Epithelial cell of prostate (primary cell): ENCODE data around the gene CENPC.

Experiments used
- DNase-seq: peaks from one replicate; pipeline ENCODE4 v3.0.0-alpha.2; 2011; ENCODE audit warnings: low read depth, low spot score
- H3K27ac ChIP-seq: fragments of 450-650 bp; 2 replicates; pipeline ENCODE4 v1.5.1; 2017; ENCODE audit warnings: mild to moderate bottlenecking

The CENPC gene

GRCh38 chr4:67545199-67546003 is at the start of gene CENPC:
CENPC (minus strand) TSS chr4:67545503; CDS start chr4:67545355, 148 bp downstream.
- H3K27ac ChIP-seq: peak within 1 kb of the TSS; percentile 73
- peak; percentile 86 for DNase-seq

- DNase-seq: no peak
- no peak overlapping the region for H3K27ac ChIP-seq
These were observed 48.5 kb upstream of the CENPC start for GRCh38 chr4:67593741-67594175.

- DNase-seq: no peak
- no peak overlapping the region for H3K27ac ChIP-seq
These were observed 41.9 kb upstream of the CENPC start for GRCh38 chr4:67587156-67587555.

GRCh38 chr4:67584496-67584895 is 39.2 kb upstream of the CENPC start:
- DNase-seq: no peak
- H3K27ac ChIP-seq: no peak overlapping the region

- DNase-seq: no peak
- H3K27ac ChIP-seq: no peak overlapping the region
These were observed 36.6 kb upstream of the CENPC start for GRCh38 chr4:67581913-67582312.

- H3K27ac ChIP-seq: no peak overlapping the region
- DNase-seq: no peak
These were observed 36.0 kb upstream of the CENPC start for GRCh38 chr4:67581208-67581857.

GRCh38 chr4:67580577-67580976 is 35.3 kb upstream of the CENPC start:
- no peak overlapping the region for H3K27ac ChIP-seq
- DNase-seq: no peak

GRCh38 chr4:67576538-67576937 is 31.2 kb upstream of the CENPC start:
- no peak overlapping the region for H3K27ac ChIP-seq

GRCh38 chr4:67576059-67576466 is 30.8 kb upstream of the CENPC start:
- H3K27ac ChIP-seq: no peak overlapping the region

More at GRCh38 chr4:67576538-67576937, 31.2 kb upstream of the CENPC start:
- no peak for DNase-seq

GRCh38 chr4:67575232-67576058 is 30.1 kb upstream of the CENPC start:
- DNase-seq: no peak

More at GRCh38 chr4:67576059-67576466, 30.8 kb upstream of the CENPC start:
- DNase-seq: no peak

GRCh38 chr4:67573193-67573592 is 27.9 kb upstream of the CENPC start:
- no peak overlapping the region for H3K27ac ChIP-seq
- no peak for DNase-seq

More at GRCh38 chr4:67575232-67576058, 30.1 kb upstream of the CENPC start:
- H3K27ac ChIP-seq: no peak overlapping the region

GRCh38 chr4:67571975-67572374 is 26.7 kb upstream of the CENPC start:
- H3K27ac ChIP-seq: no peak overlapping the region
- DNase-seq: no peak

GRCh38 chr4:67570537-67570936 is 25.2 kb upstream of the CENPC start:
- no peak overlapping the region for H3K27ac ChIP-seq
- no peak for DNase-seq

GRCh38 chr4:67568820-67569219 is 23.5 kb upstream of the CENPC start:
- peak; percentile 41 for DNase-seq
- H3K27ac ChIP-seq: peak overlapping the region; percentile 21

GRCh38 chr4:67566335-67566734 is 21.0 kb upstream of the CENPC start:
- no peak for DNase-seq
- no peak overlapping the region for H3K27ac ChIP-seq

GRCh38 chr4:67565284-67565683 is 20.0 kb upstream of the CENPC start:
- H3K27ac ChIP-seq: no peak overlapping the region
- DNase-seq: no peak

- H3K27ac ChIP-seq: no peak within 1 kb of the TSS
- no peak for DNase-seq
These were observed 13.2 kb upstream of the CENPC start, which contains the start of gene STAP1 for GRCh38 chr4:67558493-67558892. STAP1 (plus strand) TSS chr4:67558727; CDS start chr4:67558810, 83 bp downstream.

- no peak for DNase-seq
- H3K27ac ChIP-seq: no peak overlapping the region
These were observed 11.1 kb upstream of the CENPC start for GRCh38 chr4:67556436-67556835.

- no peak overlapping the region for H3K27ac ChIP-seq
- DNase-seq: no peak
These were observed 10.1 kb upstream of the CENPC start for GRCh38 chr4:67555447-67555846.

- no peak for DNase-seq
These were observed 8.8 kb upstream of the CENPC start for GRCh38 chr4:67554096-67554495.

More at GRCh38 chr4:67554096-67554495, 8.8 kb upstream of the CENPC start:
- H3K27ac ChIP-seq: no peak overlapping the region
